NCI-H1694 (cell line): ENCODE results near the gene ADGRB3.
A peak's percentile ranks its signal among the peaks of the same experiment; 100 is the strongest.

ENCODE experiments used
- DNase-seq: peaks from one replicate; lab custom pipeline; 2025; lab: John Stamatoyannopoulos, UW

The ADGRB3 gene

GRCh38 chr6:68634726-68635411, at the start of gene ADGRB3:
Gene ADGRB3 (plus strand): TSS chr6:68635282. CDS start chr6:68638676, 3,394 bp downstream.
- DNase-seq, result peak; percentile 84

DNA sequence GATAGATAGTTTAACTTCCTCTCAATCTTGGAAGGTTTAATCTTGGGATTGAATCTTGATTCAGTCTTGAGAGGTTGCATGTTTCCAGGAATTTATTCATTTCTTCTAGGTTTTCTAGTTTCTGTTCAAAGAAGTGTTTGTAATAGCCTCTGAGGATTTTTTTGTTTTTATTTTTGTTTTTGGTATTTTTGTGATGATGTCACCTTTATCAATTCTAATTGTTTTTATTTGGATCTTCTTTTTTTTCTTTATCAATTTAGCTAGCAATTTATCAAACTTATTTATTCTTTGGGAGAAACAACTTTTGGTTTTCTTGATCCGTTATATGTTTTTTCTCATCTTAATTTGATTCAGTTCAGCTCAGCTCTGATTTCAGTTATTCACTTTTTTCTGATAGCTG, 41.5 kb upstream of the ADGRB3 start:
- no peak for DNase-seq

- no peak for DNase-seq
Measured at GRCh38 chr6:68597642-68598041, 37.4 kb upstream of the ADGRB3 start.

DNA sequence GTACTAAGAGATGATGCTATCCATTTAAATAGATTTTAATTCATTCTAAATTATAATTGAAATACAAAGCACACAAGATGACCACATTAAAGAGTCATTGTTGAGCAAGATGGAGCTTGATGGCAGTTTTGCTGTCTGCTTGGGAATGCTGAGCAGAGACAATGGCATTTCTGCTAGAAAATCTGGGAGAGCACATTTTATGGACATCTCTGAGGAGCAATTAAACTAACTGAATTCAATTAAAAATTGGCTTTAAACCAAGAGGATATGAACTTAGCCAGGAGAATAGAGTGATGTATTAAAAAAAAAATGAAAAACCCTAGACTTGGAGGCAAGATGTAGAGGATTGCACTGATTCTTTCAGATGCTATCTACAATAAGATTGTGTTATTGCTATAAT, 19.1 kb upstream of the ADGRB3 start:
- no peak for DNase-seq

- DNase-seq, result no peak
Measured at GRCh38 chr6:68625998-68626397, 9.1 kb upstream of the ADGRB3 start.

DNA sequence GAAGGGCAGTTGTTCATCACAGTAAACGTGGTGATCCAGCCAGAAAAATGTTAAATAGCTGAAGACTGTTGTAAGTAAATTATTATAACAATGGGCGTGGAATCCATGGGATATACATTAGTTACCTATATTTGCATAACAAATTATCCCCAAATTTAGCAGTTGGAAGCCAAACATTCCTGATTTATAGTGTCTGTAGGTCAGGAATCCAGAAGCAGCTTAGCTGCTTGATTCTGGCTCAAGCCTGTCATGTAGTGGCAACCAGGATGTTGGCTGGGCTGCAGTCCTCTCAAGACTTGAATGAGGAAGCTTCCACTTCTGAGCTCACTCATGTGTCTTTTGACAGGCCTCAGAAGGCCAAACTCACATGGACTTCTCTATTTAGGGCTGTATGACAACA, 6.9 kb upstream of the ADGRB3 start:
- no peak for DNase-seq

DNA sequence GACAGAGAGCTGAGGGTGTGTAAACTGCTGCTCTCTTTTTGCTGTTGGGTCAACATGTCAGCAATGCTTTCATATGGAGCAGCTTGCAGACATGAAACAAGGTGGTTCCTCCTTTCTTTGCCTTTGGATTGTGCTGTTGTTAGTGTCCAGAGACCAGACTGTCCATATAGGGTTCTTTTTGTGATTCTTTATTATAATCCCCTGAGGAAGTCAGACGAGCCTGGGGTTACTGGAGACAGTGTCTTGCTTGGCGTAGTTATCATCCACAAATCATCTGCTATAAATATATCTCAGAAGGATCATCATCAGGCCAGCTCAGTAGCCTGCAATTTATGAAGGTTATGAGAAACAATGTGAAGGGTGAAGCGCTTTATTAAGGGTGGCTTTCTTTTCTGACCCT, 2.3 kb upstream of the ADGRB3 start:
- no peak for DNase-seq

DNA sequence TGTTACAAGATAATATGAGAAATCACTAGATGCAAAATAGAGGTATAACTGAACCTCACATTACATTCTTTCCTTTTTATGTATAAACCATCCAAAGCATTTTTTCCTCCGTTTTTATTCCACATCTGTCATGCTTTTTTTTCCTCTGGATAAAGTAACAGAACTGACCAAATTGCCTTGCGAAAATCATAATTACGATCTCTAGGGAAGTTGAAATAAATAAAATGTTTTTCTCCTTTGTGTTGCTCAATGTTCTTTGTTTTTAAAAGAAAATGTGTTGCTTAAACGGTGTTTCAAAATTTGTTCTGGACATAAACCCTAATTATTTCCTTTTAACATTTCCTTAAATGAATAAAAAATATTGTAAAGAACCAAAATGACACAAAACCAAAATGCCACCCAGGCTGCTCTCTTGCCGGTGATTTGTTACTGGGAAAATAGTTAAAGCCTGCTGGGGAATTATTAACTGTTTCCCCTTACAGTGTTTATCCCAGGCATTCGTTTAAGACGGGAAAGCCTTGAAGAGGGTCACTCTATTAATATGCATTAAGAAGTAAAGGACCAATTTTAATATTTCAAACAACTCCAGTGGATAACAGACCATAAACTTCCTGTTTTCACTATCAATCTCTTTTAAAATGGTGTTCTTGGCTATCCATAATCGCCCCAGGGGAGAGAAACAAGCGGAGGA, 1.7 kb upstream of the ADGRB3 start:
- DNase-seq, result no peak

DNA sequence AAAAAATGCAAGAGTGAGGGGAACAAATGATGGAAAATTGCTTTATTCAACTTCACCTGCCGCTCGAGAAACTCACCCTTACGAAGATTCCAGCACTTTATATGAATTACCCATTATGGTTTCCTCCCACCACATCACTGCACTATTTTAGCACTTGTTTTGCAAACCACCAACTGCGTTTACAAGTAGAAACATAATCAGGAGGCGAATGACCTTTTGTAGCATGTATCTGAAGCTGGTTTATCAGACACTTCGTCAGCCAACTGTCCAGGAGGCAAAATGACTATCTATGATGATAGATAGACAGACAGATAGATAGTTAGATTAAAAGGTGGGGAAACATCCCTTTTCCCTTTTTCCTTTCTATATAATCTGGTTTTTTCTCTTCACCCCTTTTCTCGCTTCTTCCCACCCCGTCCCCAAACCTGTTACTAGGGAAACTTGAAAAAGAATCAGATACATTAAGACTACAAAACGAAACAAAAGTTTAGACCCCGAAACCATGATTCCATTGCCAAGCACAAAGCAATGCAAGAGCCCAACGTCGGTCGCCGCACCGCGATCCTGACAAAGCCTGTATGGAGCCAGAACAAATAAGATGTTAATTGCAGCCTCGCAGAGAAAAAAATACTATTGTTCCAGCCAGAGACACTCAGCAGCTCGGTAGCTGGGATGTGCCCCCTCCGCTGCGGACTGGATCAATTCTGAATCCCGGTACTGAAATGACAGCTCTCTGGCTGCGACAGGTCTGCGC, 933 bp upstream of the ADGRB3 start:
- no peak for DNase-seq

GRCh38 chr6:68635412-68635705, 277 bp downstream of the ADGRB3 start:
- DNase-seq, result no peak

GRCh38 chr6:68635706-68636513, 828 bp downstream of the ADGRB3 start:
- DNase-seq, result peak; percentile 16

DNA sequence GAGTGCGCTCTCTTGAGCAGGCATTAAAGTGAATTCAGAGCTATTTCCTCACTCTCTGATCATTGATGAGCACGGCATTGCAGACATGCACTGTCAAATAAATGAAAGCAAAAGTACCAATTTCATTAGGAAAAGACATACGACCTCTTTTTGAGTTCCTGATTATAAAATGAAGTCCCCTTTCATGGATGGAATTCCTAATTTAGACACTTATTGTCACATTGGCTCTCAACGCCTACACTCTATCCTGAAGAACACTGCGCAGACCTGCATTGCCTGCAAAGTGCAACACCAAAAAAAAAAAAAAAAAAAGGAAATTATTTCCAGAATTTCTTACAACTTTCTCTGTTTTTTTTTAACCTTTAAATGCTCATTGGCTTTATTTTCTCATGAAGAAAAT, 1.6 kb downstream of the ADGRB3 start:
- DNase-seq, result no peak

DNA sequence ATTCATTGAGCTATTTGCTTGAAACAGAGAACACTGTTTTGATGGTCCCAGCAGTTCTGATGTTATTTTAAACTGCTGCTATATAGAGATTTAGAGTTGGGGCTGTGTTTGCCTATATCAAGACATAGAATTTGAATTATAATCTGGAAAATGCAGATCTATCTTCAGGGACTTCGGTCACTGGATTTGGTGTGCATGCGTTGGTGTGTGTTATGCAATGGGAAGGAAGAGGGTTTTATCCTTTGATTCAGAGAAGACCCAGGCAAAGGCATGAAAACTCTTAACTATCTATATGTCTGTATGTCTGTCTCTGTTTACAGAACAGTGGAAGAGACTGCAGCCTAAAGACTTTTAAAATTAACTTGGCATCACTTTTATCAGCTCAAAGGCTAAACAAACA, 2.0 kb downstream of the ADGRB3 start:
- no peak for DNase-seq

DNA sequence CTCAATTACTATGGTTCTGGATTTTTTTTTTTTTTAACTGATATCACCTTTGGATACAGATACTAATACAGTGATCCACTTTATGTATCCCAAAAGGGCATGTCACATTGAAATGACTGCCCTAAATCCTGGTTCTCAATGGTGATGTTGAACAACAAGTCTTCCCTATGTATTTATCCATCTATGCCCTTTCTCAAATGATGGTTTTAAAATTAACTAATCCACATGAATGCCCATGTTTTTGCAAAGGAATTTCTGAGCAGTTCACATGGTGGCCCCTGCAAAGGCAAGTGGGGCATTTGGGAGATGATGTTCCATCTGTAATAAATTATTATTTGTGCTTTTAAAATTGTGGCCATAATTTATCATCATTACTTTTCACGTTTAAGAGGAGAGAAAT, 2.7 kb downstream of the ADGRB3 start:
- no peak for DNase-seq

GRCh38 chr6:68638230-68638900, 3.3 kb downstream of the ADGRB3 start:
- DNase-seq, result peak; percentile 32

DNA sequence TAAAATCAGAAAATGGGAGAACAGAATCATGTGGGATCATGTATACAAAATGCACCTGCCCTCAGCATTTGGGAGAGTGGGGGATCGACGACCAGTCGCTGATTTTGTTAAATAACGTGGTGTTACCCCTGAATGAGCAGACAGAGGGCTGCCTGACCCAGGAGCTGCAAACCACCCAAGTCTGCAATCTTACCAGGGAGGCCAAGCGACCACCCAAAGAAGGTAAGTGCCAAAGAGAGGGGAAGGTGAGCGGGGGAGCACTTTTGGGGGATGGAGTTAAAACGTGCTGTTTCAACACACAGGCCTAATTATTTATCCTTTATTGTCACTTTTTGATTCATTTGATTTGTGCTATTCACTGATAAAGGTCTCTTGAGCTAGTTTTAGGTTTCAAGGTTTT, 4.1 kb downstream of the ADGRB3 start:
- DNase-seq, result no peak

DNA sequence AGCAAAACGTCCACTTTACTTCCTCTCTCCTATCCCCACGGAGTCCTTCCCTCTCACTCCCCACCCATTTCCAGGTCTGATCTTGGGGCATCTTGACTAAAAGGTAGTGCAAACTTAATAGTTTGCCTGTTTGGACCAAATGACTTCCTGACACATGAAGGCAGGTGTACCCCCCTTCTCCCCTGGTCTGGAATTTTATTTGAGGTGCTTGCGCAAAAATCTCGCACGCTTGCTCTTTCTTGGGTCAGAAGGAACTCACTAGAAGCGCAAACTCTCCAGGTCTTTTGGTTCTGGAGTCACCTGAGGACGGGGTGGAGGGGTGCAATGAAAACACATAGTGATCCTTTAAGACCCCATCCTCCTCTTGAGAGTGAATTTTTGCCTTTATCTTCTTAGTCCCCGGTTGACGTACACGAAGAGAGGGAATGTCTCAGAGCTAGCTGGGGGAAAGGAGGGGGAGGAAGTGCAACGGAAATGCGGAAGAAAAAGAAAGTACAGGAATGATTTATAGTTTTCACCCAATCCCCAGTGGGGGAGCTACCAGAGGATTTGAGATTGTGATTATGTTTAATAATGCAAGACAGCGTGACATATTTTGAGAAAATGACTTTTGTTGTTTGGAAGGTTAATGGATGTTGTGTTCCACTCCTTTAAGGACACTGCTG, 4.9 kb downstream of the ADGRB3 start:
- DNase-seq, result no peak

GRCh38 chr6:68640491-68640835, 5.4 kb downstream of the ADGRB3 start:
- DNase-seq, result no peak

DNA sequence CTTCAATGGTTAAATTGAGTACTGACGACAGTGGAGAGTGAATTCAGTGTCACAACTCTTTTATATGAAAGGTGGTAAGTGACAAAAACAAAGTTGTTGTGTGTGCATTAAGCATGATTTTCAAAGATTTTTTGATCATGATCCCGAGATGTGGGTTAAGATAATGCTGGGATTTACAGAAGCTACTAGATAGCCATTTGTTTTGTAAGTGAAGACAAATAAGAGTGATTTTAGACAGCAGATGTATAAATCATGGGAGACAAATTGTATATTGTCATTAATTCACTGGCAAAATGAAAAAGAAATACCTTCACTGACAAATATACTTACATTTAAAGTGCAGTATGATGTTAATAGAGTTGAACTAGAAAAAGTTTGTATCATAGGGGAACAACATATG, 6.1 kb downstream of the ADGRB3 start:
- DNase-seq, result no peak

DNA sequence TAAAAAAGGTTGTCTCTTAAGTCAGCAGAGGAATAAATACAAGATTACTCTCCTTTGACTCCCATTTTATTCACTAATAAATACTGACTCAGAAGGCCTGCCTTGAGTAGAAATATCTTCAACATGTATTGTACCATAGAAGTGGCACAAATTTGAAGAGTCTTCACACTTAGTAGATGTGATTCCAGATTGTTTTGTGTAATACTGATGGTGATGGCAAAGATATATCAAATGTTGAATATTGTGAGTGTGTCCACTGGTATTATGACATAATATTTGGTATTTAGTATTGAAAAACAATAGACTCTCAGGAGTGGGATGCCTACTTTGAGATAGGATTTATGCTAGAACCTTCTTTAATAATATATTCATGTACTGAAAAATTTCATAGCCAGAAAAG, 7.0 kb downstream of the ADGRB3 start:
- no peak for DNase-seq

DNA sequence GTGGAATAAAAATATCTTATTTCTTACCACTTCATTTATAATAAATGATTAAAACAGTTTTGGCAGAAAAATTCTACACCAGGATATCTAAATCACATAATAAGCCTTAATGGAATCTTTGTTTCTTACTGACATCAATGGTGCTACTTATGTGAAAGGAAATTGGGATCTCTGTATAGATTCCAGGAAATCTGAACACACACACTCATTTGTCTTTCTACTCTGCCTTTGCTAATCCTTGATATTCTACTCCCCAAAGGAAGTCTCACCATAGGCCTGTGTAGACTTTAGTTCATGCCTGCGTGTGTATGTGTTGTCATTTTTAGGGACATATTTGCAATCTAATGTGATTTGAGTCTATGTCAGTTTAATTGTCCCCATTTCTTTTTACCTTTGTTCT, 7.9 kb downstream of the ADGRB3 start:
- DNase-seq, result no peak

- DNase-seq, result no peak
Measured at GRCh38 chr6:68649669-68650068, 14.6 kb downstream of the ADGRB3 start.
